SU-DHL-6 (cell line): ENCODE measurements around the gene LAT.
"Not testable (repeated sequence)": the region's sequence is repeated elsewhere in the genome, so short reads cannot be mapped to it uniquely, and the experiment has no call there.

Experiments used
- H2AFZ ChIP-seq: fragments of 200-600 bp; sonication (generic); 2 replicates; pipeline ENCODE4 v1.6.1; 2014; ENCODE audit warnings: low read depth, mild to moderate bottlenecking, moderate library complexity, mixed read lengths, antibody characterized with exemption, low read length; ENCODE audit not compliant: severe bottlenecking
- H3F3A ChIP-seq: fragments of 200-600 bp; shearing (Covaris generic); 2 replicates; pipeline ENCODE4 v1.6.0; 2016; ENCODE audit warnings: antibody characterized with exemption, mild to moderate bottlenecking; ENCODE audit not compliant: insufficient read depth
- H3K27ac ChIP-seq: fragments of 200-600 bp; sonication (generic); 2 replicates; pipeline ENCODE4 v1.5.1; 2016; ENCODE audit warnings: low read depth, mild to moderate bottlenecking, low read length, moderate library complexity, mixed read lengths
- H3K27me3 ChIP-seq: fragments of 200-600 bp; sonication (generic), shearing (Covaris generic); 2 replicates; pipeline ENCODE4 v1.6.0; 2014; ENCODE audit warnings: mild to moderate bottlenecking, low read length
- H3K36me3 ChIP-seq: fragments of 200-600 bp; sonication (generic); 2 replicates; pipeline ENCODE4 v1.6.1; 2014; ENCODE audit warnings: mild to moderate bottlenecking, low read length, mixed read lengths
- H3K4me2 ChIP-seq: fragments of 300-600, 200-600 bp; shearing (Covaris generic), sonication (generic); 2 replicates; pipeline ENCODE4 v1.6.0; 2014; ENCODE audit warnings: low read length, low read depth, mild to moderate bottlenecking; ENCODE audit not compliant: poor library complexity, severe bottlenecking
- H3K4me3 ChIP-seq: fragments of 200-600 bp; sonication (generic); 2 replicates; pipeline ENCODE4 v1.5.1; 2014; ENCODE audit warnings: antibody characterized with exemption, low read length, mild to moderate bottlenecking, mixed read lengths; ENCODE audit not compliant: insufficient read depth, poor library complexity, severe bottlenecking
- H3K79me2 ChIP-seq: fragments of 200-600 bp; sonication (generic); 2 replicates; pipeline ENCODE4 v1.6.1; 2014; ENCODE audit warnings: mild to moderate bottlenecking, low read length, moderate library complexity; ENCODE audit not compliant: insufficient read depth
- H3K9ac ChIP-seq: fragments of 200-600 bp; sonication (generic); 2 replicates; pipeline ENCODE4 v1.7.0; 2014; ENCODE audit warnings: mild to moderate bottlenecking, low read length
- H3K9me2 ChIP-seq: fragments of 200-600 bp; sonication (generic); replicated peaks from 2 replicates; pipeline ENCODE4 v1.6.1; 2014; ENCODE audit warnings: low read length; ENCODE audit not compliant: insufficient read depth
- H3K9me3 ChIP-seq: fragments of 200-600 bp; sonication (generic); 2 replicates; pipeline ENCODE4 v1.6.1; 2014; ENCODE audit warnings: low read length, mixed read lengths; ENCODE audit not compliant: insufficient read depth
- H4K20me1 ChIP-seq: fragments of 200-600 bp; sonication (generic); 2 replicates; pipeline ENCODE4 v1.6.1; 2014; ENCODE audit warnings: low read depth, mild to moderate bottlenecking, antibody characterized with exemption, low read length, moderate library complexity, mixed read lengths
- EZH2phosphoT487 ChIP-seq: fragments of 200-600 bp; sonication (generic), shearing (Covaris generic); conservative IDR thresholded peaks from 2 replicates; pipeline ENCODE4 v1.6.1; 2018; ENCODE audit warnings: mild to moderate bottlenecking, antibody characterized with exemption, low read length, moderate library complexity, mixed read lengths
- TF ChIP-seq, protein P1 (sequence below): fragments of 200-600 bp; sonication (generic); IDR thresholded peaks from one replicate; pipeline ENCODE4 v1.5.1; 2017; ENCODE audit warnings: antibody characterized with exemption, mild to moderate bottlenecking, low read length, moderate library complexity; ENCODE audit not compliant: insufficient read depth, poor library complexity, severe bottlenecking

The LAT gene

DNA sequence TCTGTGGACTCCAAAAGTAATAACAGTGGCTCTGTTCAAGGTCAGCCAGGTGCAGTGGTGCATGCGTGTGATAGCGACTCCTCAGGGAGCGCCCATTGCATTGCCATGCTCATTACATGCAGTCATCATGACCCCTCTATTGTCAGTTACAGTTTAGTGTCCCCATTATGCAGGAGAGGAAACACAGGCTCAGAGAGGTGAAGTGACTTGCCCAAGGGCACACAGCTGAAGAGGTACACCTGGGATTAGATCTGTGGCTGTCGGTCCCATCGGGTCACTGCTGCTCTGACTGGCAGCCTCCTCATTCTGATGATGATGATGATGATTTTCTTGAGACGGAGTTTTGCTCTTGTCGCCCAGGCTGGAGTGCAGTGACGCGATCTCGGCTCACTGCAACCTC lies 7.6 kb downstream of the LAT start:
- Histone ChIP-seq H4K20me1 (no peaks in the 10 kb centered on the region), H3K27me3 (no peaks in the 10 kb centered on the region), H2AFZ (no peak overlapping the region), H3K9me2 (no peaks in the 10 kb centered on the region), H3K4me2 (no peak overlapping the region), H3K9ac (no peak overlapping the region), H3F3A (no peaks in the 10 kb centered on the region), H3K4me3 (no peak overlapping the region), H3K79me2 (no peaks in the 10 kb centered on the region), H3K36me3 (no peaks in the 10 kb centered on the region), H3K27ac (no peak overlapping the region), H3K9me3 (no peaks in the 10 kb centered on the region)
- no peak for TF ChIP-seq EZH2phosphoT487

DNA sequence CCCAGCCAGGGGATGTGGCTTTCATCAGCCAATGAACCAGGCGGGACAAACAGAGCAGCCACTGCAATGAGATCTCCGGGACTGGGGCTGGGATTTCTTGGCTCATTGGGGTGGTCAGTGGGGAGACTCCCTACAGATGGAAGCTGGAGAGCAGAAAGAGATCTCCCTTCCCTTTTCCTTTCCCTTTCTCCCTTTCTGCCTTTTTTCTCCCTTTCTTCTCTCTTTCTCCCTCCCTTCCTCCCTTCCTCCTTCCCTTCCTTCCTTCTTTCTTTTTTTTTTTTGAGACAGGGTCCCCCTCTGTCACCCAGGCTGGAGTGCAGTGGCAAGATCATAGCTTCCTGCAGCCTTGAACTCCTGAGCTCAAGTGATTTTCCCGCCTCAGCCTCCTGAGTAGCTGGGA lies 14.0 kb downstream of the LAT start:
- H3F3A ChIP-seq: no peaks in the 10 kb centered on the region
- H3K4me2 ChIP-seq: no peak overlapping the region
- no peaks in the 10 kb centered on the region for H3K9me3 ChIP-seq
- H4K20me1 ChIP-seq: no peaks in the 10 kb centered on the region
- no peaks in the 10 kb centered on the region for H3K9me2 ChIP-seq
- no peaks in the 10 kb centered on the region for H3K36me3 ChIP-seq
- H3K4me3 ChIP-seq: no peak overlapping the region
- no peaks in the 10 kb centered on the region for H3K27me3 ChIP-seq
- no peaks in the 10 kb centered on the region for H3K79me2 ChIP-seq
- H2AFZ ChIP-seq: no peak overlapping the region
- no peak overlapping the region for H3K27ac ChIP-seq
- TF ChIP-seq EZH2phosphoT487: no peak
- TF ChIP-seq, protein P1, sequence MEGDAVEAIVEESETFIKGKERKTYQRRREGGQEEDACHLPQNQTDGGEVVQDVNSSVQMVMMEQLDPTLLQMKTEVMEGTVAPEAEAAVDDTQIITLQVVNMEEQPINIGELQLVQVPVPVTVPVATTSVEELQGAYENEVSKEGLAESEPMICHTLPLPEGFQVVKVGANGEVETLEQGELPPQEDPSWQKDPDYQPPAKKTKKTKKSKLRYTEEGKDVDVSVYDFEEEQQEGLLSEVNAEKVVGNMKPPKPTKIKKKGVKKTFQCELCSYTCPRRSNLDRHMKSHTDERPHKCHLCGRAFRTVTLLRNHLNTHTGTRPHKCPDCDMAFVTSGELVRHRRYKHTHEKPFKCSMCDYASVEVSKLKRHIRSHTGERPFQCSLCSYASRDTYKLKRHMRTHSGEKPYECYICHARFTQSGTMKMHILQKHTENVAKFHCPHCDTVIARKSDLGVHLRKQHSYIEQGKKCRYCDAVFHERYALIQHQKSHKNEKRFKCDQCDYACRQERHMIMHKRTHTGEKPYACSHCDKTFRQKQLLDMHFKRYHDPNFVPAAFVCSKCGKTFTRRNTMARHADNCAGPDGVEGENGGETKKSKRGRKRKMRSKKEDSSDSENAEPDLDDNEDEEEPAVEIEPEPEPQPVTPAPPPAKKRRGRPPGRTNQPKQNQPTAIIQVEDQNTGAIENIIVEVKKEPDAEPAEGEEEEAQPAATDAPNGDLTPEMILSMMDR: no peak
- H3K9ac ChIP-seq: no peak overlapping the region

DNA sequence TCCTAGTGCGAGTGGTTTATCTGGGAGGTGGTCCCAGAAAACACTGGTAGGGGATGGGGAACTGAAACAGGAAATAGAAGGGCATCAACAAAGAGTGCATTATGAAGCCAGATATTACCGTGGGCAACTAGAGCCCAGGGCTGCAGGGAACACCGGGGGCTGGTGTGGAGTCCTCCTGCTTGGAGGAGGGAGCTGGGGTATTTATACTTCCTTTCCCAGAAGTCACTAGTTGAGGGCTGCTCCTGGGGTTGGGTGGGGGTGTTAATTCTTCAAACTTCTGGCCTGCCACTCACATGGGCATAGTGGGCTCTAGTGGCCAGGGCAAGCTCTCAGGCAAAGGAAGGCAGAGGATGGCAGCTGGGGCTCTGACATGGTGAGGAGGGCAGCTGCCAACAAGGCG lies 14.7 kb downstream of the LAT start:
- H3K4me3 ChIP-seq: no peak overlapping the region
- H3K27ac ChIP-seq: no peak overlapping the region
- H3K9me3 ChIP-seq: no peaks in the 10 kb centered on the region
- no peak overlapping the region for H3K4me2 ChIP-seq
- H3K9ac ChIP-seq: no peak overlapping the region
- TF ChIP-seq, protein P1: no peak
- no peak for TF ChIP-seq EZH2phosphoT487
- H3K27me3 ChIP-seq: no peaks in the 10 kb centered on the region
- no peaks in the 10 kb centered on the region for H4K20me1 ChIP-seq
- no peaks in the 10 kb centered on the region for H3K36me3 ChIP-seq
- H3F3A ChIP-seq: no peaks in the 10 kb centered on the region
- no peak overlapping the region for H2AFZ ChIP-seq
- H3K79me2 ChIP-seq: no peaks in the 10 kb centered on the region
- no peaks in the 10 kb centered on the region for H3K9me2 ChIP-seq

DNA sequence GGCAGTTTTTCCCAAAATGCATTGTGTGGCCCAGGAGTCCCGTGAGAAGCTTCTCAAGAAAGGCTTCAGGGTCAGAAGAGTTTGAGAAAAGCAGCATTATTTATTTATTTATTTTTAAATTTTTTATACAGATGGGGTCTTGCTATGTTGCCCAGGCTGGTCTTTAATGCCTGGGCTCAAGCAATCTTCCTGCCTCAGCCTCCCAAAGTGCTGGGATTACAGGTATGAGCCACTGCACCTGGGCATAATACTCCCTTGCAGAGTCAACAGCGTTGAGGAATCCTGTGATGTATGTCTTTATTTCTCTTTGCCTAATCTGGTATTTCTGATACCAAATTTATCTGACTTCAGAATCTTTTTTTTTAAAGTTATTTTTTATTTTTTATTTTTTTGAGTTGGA lies 15.2 kb downstream of the LAT start:
- no peak overlapping the region for H3K4me2 ChIP-seq

DNA sequence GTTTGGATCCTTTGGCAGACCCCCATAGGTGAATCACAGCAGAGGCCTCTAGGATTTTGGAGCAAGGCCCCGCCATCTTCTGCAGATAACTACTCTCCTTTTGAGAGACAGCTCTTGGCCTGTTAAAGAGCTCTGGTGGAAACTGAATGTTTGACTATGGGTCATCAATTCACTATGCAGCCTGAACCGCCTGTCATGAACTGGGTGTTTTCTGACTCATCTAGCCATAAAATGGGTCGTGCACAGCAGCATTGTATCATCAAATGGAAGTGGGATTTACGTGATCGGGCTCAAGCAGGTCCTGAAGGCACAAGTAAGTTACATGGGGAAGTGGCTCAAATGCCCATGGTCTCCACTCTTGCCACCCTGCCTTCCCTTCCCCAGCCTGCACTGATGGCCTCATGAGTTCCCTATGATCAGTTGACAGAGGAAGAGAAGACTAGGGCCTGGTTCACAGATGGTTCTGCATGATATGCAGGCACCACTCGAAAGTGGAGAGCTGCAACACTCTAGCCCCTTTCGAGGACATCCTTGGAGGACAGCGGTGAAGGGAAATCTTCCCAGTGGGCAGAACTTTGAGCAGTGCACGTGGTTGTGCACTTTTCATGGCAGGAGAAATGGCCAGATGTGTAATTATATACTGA lies 19.8 kb downstream of the LAT start:
- not testable (repeated sequence) for H3K9ac ChIP-seq, H3K9me3 ChIP-seq, H3K4me3 ChIP-seq, H3K79me2 ChIP-seq, H3K36me3 ChIP-seq, H4K20me1 ChIP-seq, H3F3A ChIP-seq, H2AFZ ChIP-seq, H3K27me3 ChIP-seq, H3K27ac ChIP-seq, H3K9me2 ChIP-seq, H3K4me2 ChIP-seq

More for the DNA sequence above, 15.2 kb downstream of the LAT start:
- no peak overlapping the region for H3K4me3 ChIP-seq
- H3K27ac ChIP-seq: no peak overlapping the region
- H3K36me3 ChIP-seq: no peaks in the 10 kb centered on the region
- H3K9me2 ChIP-seq: no peaks in the 10 kb centered on the region
- H3K9ac ChIP-seq: no peak overlapping the region
- no peaks in the 10 kb centered on the region for H4K20me1 ChIP-seq
- TF ChIP-seq, protein P1: no peak
- no peak for TF ChIP-seq EZH2phosphoT487
- H2AFZ ChIP-seq: no peak overlapping the region
- no peaks in the 10 kb centered on the region for H3K9me3 ChIP-seq
- no peaks in the 10 kb centered on the region for H3K79me2 ChIP-seq
- H3F3A ChIP-seq: no peaks in the 10 kb centered on the region
- H3K27me3 ChIP-seq: no peaks in the 10 kb centered on the region
